Measurements from ENCODE around the gene HOXC12. TPM values are rescaled to one million over a fixed set of nuclear protein-coding genes. Genes with fewer than 3 reads are reported as not detected.

The HOXC12 gene
- total RNA-seq, 1 donor from 2014 or later = not detected

GRCh38 chr12:54000116-54001114 lies 45.7 kb downstream of the HOXC12 start, which contains the start of gene HOXC9:
TSS of gene HOXC9 (plus strand) at chr12:54000161. CDS start at chr12:54000189, 28 bp downstream.
- DNase-seq = no peak
- no peaks in the 10 kb centered on the region for H3K9me3 ChIP-seq (replicated peaks)
- H3K36me3 ChIP-seq = no peaks in the 10 kb centered on the region
- no peak for TF ChIP-seq CTCF (IDR thresholded peaks at IDR 0.05; ENCODE audit: borderline replicate concordance)
- intact Hi-C loops (cut with micrococcal nuclease) = no loop called here
- peak within 1 kb of the TSS; percentile 52 for H3K4me3 ChIP-seq
- no peak within 1 kb of the TSS for H3K27ac ChIP-seq (replicated peaks)
- peaks cover 100% of the 10 kb centered on the region for H3K27me3 ChIP-seq (ENCODE audit: low read depth)
- H3K4me1 ChIP-seq = peaks cover 24% of the 10 kb centered on the region

- Histone ChIP-seq H3K27me3 (ENCODE audit: low read depth) (peaks cover 100% of the 10 kb centered on the region), H3K4me1 (peaks cover 19% of the 10 kb centered on the region), H3K27ac (replicated peaks) (no peak overlapping the region), H3K9me3 (replicated peaks) (no peaks in the 10 kb centered on the region), H3K4me3 (no peak overlapping the region), H3K36me3 (no peaks in the 10 kb centered on the region)
- DNase-seq = no peak
- intact Hi-C loops (cut with micrococcal nuclease) = no loop called here
- no peak for TF ChIP-seq CTCF (IDR thresholded peaks at IDR 0.05; ENCODE audit: borderline replicate concordance)
Observed at GRCh38 chr12:54001283-54002187, 46.8 kb downstream of the HOXC12 start.

GRCh38 chr12:54002278-54002914 lies 47.7 kb downstream of the HOXC12 start:
- peaks cover 100% of the 10 kb centered on the region for H3K27me3 ChIP-seq (ENCODE audit: low read depth)
- no peak overlapping the region for H3K27ac ChIP-seq (replicated peaks)
- no peak for TF ChIP-seq CTCF (IDR thresholded peaks at IDR 0.05; ENCODE audit: borderline replicate concordance)
- no peaks in the 10 kb centered on the region for H3K36me3 ChIP-seq
- H3K9me3 ChIP-seq (replicated peaks) = no peaks in the 10 kb centered on the region
- H3K4me1 ChIP-seq = peaks cover 23% of the 10 kb centered on the region
- H3K4me3 ChIP-seq = no peak overlapping the region
- no peak for DNase-seq
- intact Hi-C loops (cut with micrococcal nuclease) = no loop called here

- peaks cover 23% of the 10 kb centered on the region for H3K4me1 ChIP-seq
- no peak for TF ChIP-seq CTCF (IDR thresholded peaks at IDR 0.05; ENCODE audit: borderline replicate concordance)
- no peak overlapping the region for H3K4me3 ChIP-seq
- DNase-seq = no peak
- no peaks in the 10 kb centered on the region for H3K36me3 ChIP-seq
- H3K27ac ChIP-seq (replicated peaks) = no peak overlapping the region
- peaks cover 100% of the 10 kb centered on the region for H3K27me3 ChIP-seq (ENCODE audit: low read depth)
- intact Hi-C loops (cut with micrococcal nuclease) = no loop called here
- H3K9me3 ChIP-seq (replicated peaks) = no peaks in the 10 kb centered on the region
Observed at GRCh38 chr12:54002915-54003389, 48.2 kb downstream of the HOXC12 start.

GRCh38 chr12:54003625-54004024 lies 48.9 kb downstream of the HOXC12 start:
- Histone ChIP-seq H3K4me3 (no peak overlapping the region), H3K27me3 (ENCODE audit: low read depth) (peaks cover 100% of the 10 kb centered on the region), H3K9me3 (replicated peaks) (no peaks in the 10 kb centered on the region), H3K4me1 (peaks cover 23% of the 10 kb centered on the region), H3K36me3 (no peaks in the 10 kb centered on the region), H3K27ac (replicated peaks) (no peak overlapping the region)
- no peak for DNase-seq
- TF ChIP-seq CTCF (IDR thresholded peaks at IDR 0.05; ENCODE audit: borderline replicate concordance) = no peak
- intact Hi-C loops (cut with micrococcal nuclease) = no loop called here

Data from left ventricle myocardium inferior (tissue), 1 donor.